Erythroblast (primary cell): ENCODE results near the gene SMAD1.

Experiments used
- GATA1 ChIP-seq: IDR thresholded peaks from 2 replicates; pipeline ENCODE4 v1.6.1; 2011; ENCODE audit warnings: low read depth, mild to moderate bottlenecking, control low read depth, low read length, moderate library complexity
- POLR2A ChIP-seq: IDR thresholded peaks from 2 replicates; pipeline ENCODE4 v1.6.1; 2011; ENCODE audit warnings: mild to moderate bottlenecking, low read length

DNA sequence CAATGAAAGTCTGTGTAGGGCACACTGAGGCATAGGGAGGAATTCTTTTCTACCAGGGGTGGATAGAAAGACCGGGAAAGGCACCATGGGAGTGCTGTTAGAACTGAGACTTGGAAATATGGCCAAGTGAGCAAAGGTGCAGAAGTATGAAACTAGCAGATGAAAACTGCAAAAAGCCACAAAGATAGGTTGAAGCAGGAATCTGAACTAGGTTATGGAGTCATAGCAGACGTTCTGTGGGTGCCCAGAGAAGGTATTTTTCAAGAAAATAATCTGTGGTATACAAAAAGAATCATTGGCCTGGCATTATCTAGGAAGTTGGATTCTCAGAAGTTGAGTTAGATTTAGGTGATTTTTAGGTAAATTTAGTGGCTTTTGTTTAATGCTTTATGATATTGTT is 48.5 kb downstream of the SMAD1 start:
- TF ChIP-seq POLR2A (no peak), GATA1 (no peak)
